Hepatocyte (in vitro differentiated cells): ENCODE results near the gene MAP3K8. TPM values are rescaled to one million over a fixed set of nuclear protein-coding genes. Genes with fewer than 3 reads are reported as not detected.

ENCODE experiments used
- DNase-seq: peaks from one replicate; pipeline ENCODE4 v3.0.0-alpha.2; 2016; ENCODE audit warnings: low spot score
- H2AFZ ChIP-seq: fragments of 200-600 bp; sonication (generic); 2 replicates; pipeline ENCODE4 v1.6.0; 2016; ENCODE audit warnings: antibody characterized with exemption, mild to moderate bottlenecking
- H3K27ac ChIP-seq: fragments of 200-600 bp; sonication (generic); 2 replicates; pipeline ENCODE4 v1.5.1; 2016; ENCODE audit warnings: mild to moderate bottlenecking
- H3K27me3 ChIP-seq: fragments of 200-600 bp; sonication (generic); 2 replicates; pipeline ENCODE4 v1.6.1; 2016
- H3K36me3 ChIP-seq: fragments of 200-600 bp; sonication (generic); replicated peaks from 2 replicates; pipeline ENCODE4 v1.5.1; 2016; ENCODE audit warnings: low read depth; ENCODE audit not compliant: insufficient read depth
- H3K4me1 ChIP-seq: fragments of 200-600 bp; sonication (generic); 2 replicates; pipeline ENCODE4 v1.5.1; 2016; ENCODE audit warnings: mild to moderate bottlenecking, moderate library complexity; ENCODE audit not compliant: insufficient read depth
- H3K4me2 ChIP-seq: fragments of 200-600 bp; sonication (generic); 2 replicates; pipeline ENCODE4 v1.6.0; 2016
- H3K4me3 ChIP-seq: fragments of 200-600 bp; sonication (generic); 2 replicates; pipeline ENCODE4 v1.5.1; 2016; ENCODE audit warnings: mild to moderate bottlenecking
- H3K79me2 ChIP-seq: fragments of 200-600 bp; sonication (generic); 2 replicates; pipeline ENCODE4 v1.6.0; 2017; ENCODE audit warnings: mild to moderate bottlenecking
- H3K9me2 ChIP-seq: fragments of 200-600 bp; sonication (generic); replicated peaks from 2 replicates; pipeline ENCODE4 v1.6.0; 2017; ENCODE audit warnings: mild to moderate bottlenecking; ENCODE audit not compliant: insufficient read depth
- H3K9me3 ChIP-seq: fragments of 200-600 bp; sonication (generic); 2 replicates; pipeline ENCODE4 v1.5.1; 2016; ENCODE audit warnings: low read depth, mild to moderate bottlenecking
- H4K20me1 ChIP-seq: fragments of 200-600 bp; sonication (generic); 2 replicates; pipeline ENCODE4 v1.6.0; 2016; ENCODE audit warnings: mild to moderate bottlenecking; ENCODE audit not compliant: insufficient read depth, poor library complexity, severe bottlenecking
- CTCF ChIP-seq: fragments of 200-600 bp; sonication (generic); IDR thresholded peaks from 2 replicates; pipeline ENCODE4 v1.5.1; 2016; ENCODE audit warnings: antibody characterized with exemption, mild to moderate bottlenecking; ENCODE audit not compliant: poor library complexity
- EZH2 ChIP-seq: fragments of 200-600 bp; sonication (generic); IDR thresholded peaks from 2 replicates; pipeline ENCODE4 v1.6.1; 2016; ENCODE audit warnings: antibody characterized with exemption, mild to moderate bottlenecking, borderline replicate concordance
- EZH2phosphoT487 ChIP-seq: fragments of 200-600 bp; sonication (generic); IDR thresholded peaks from one replicate; pipeline ENCODE4 v1.6.1; 2018; ENCODE audit warnings: antibody characterized with exemption, mild to moderate bottlenecking, low read depth, moderate library complexity; ENCODE audit not compliant: unreplicated experiment, severe bottlenecking
- WGBS: methylation state at CpG from one replicate; pipeline ENCODE4 v1.1.6; 2016; ENCODE audit warnings: low lambda C conversion rate; ENCODE audit errors: missing lambda C conversion rate; 5-methylcytosine and 5-hydroxymethylcytosine counted together
- polyA plus RNA-seq: library from polyadenylated mRNA; unstranded; fragments of >200 nt; fragmentation: Nextera tagmentation; extraction: Ambion mirVana; gene quantifications from 2 replicates; pipeline ENCODE4 v1.2.1, GENCODE V29; 2016
- total RNA-seq: library from RNA; depleted of rRNA; stranded (reverse); fragments of >200 nt; gene quantifications from 2 replicates; pipeline ENCODE4 v1.2.3, GENCODE V29; 2014

Gene MAP3K8
- total and polyA plus RNA-seq, 2 experiments from 2014 or later = 23.0 to 40.0 TPM

GRCh38 chr10:30436671-30437030 is 2.7 kb downstream of the MAP3K8 start:
- peaks cover 11% of the 10 kb centered on the region for H4K20me1 ChIP-seq
- H3K27me3 ChIP-seq = no peaks in the 10 kb centered on the region
- peak overlapping the region; percentile 98 for H3K27ac ChIP-seq
- H3K4me2 ChIP-seq = peak overlapping the region; percentile 84
- WGBS = 15% methylated on average over 3 of the region's 3 CpGs
- H3K36me3 ChIP-seq = no peaks in the 10 kb centered on the region
- no peak overlapping the region for H2AFZ ChIP-seq
- H3K9me3 ChIP-seq = no peaks in the 10 kb centered on the region
- DNase-seq = no peak
- H3K79me2 ChIP-seq = peaks cover 47% of the 10 kb centered on the region
- H3K9me2 ChIP-seq = no peaks in the 10 kb centered on the region
- H3K4me1 ChIP-seq = peaks cover 33% of the 10 kb centered on the region
- no peak for TF ChIP-seq CTCF
- no peak for TF ChIP-seq EZH2phosphoT487
- no peak for TF ChIP-seq EZH2
- H3K4me3 ChIP-seq = no peak overlapping the region

- WGBS = 35% methylated on average over 13 of the region's 13 CpGs
- Histone ChIP-seq H3K4me1 (peaks cover 33% of the 10 kb centered on the region), H3K9me2 (no peaks in the 10 kb centered on the region), H4K20me1 (peaks cover 11% of the 10 kb centered on the region), H3K9me3 (no peaks in the 10 kb centered on the region), H2AFZ (no peak overlapping the region), H3K79me2 (peaks cover 47% of the 10 kb centered on the region), H3K27me3 (no peaks in the 10 kb centered on the region), H3K4me3 (no peak overlapping the region), H3K36me3 (no peaks in the 10 kb centered on the region), H3K4me2 (peak overlapping the region; percentile 84), H3K27ac (peak overlapping the region; percentile 98)
- TF ChIP-seq EZH2phosphoT487 (no peak), CTCF (no peak), EZH2 (no peak)
- no peak for DNase-seq
Observed at GRCh38 chr10:30437031-30437841, 3.3 kb downstream of the MAP3K8 start.

- Histone ChIP-seq H4K20me1 (peaks cover 11% of the 10 kb centered on the region), H3K4me1 (peaks cover 33% of the 10 kb centered on the region), H3K4me3 (no peak overlapping the region), H3K27me3 (no peaks in the 10 kb centered on the region), H3K36me3 (no peaks in the 10 kb centered on the region), H3K27ac (peak overlapping the region; percentile 98), H3K79me2 (peaks cover 55% of the 10 kb centered on the region), H3K9me3 (no peaks in the 10 kb centered on the region), H3K4me2 (peak overlapping the region; percentile 84), H3K9me2 (no peaks in the 10 kb centered on the region), H2AFZ (no peak overlapping the region)
- TF ChIP-seq EZH2phosphoT487 = no peak
- no peak for TF ChIP-seq EZH2
- TF ChIP-seq CTCF = no peak
- DNase-seq = no peak
- WGBS = 17% methylated on average over 5 of the region's 5 CpGs
Observed at GRCh38 chr10:30438021-30438850, 4.3 kb downstream of the MAP3K8 start.
